ENCODE measurements around the gene MLN.

Gene MLN

GRCh38 chr6:33758815-33759216, 45.0 kb downstream of the MLN start:
- H3K79me2 ChIP-seq (ENCODE audit: control insufficient read depth, low read length), result no peaks in the 10 kb centered on the region
- H3K36me3 ChIP-seq (ENCODE audit: control insufficient read depth, low read length), result no peaks in the 10 kb centered on the region
- TF ChIP-seq, protein P1, sequence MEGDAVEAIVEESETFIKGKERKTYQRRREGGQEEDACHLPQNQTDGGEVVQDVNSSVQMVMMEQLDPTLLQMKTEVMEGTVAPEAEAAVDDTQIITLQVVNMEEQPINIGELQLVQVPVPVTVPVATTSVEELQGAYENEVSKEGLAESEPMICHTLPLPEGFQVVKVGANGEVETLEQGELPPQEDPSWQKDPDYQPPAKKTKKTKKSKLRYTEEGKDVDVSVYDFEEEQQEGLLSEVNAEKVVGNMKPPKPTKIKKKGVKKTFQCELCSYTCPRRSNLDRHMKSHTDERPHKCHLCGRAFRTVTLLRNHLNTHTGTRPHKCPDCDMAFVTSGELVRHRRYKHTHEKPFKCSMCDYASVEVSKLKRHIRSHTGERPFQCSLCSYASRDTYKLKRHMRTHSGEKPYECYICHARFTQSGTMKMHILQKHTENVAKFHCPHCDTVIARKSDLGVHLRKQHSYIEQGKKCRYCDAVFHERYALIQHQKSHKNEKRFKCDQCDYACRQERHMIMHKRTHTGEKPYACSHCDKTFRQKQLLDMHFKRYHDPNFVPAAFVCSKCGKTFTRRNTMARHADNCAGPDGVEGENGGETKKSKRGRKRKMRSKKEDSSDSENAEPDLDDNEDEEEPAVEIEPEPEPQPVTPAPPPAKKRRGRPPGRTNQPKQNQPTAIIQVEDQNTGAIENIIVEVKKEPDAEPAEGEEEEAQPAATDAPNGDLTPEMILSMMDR (IDR thresholded peaks at IDR 0.05; ENCODE audit: low read depth, low read length, poor library complexity, severe bottlenecking), result no peak
- TF ChIP-seq EZH2phosphoT487 (IDR thresholded peaks at IDR 0.05; ENCODE audit: borderline replicate concordance, low read length), result no peak
- H3K9me3 ChIP-seq (ENCODE audit: control insufficient read depth, insufficient read depth, low read length), result no peaks in the 10 kb centered on the region
- H3K27me3 ChIP-seq (ENCODE audit: control insufficient read depth, low read length), result peaks cover 6% of the 10 kb centered on the region; the same call in 1 of the 2 replicates
- H3K27ac ChIP-seq (ENCODE audit: low read depth, low read length), result no peak overlapping the region
- H3F3A ChIP-seq (ENCODE audit: control insufficient read depth, insufficient read depth), result no peaks in the 10 kb centered on the region
- no peaks in the 10 kb centered on the region for H3K9me2 ChIP-seq (replicated peaks; ENCODE audit: control insufficient read depth, low read length)
- H3K4me2 ChIP-seq (ENCODE audit: low read length), result no peak overlapping the region
- H3K4me1 ChIP-seq (ENCODE audit: control insufficient read depth, low read length), result peaks cover 14% of the 10 kb centered on the region
- H3K4me3 ChIP-seq (ENCODE audit: low read length), result no peak overlapping the region
- no peaks in the 10 kb centered on the region for H4K20me1 ChIP-seq (ENCODE audit: control insufficient read depth, insufficient read depth, low read depth, low read length)

- no peaks in the 10 kb centered on the region for H4K20me1 ChIP-seq (ENCODE audit: control insufficient read depth, insufficient read depth, low read depth, low read length)
- H3K4me2 ChIP-seq (ENCODE audit: low read length), result no peak overlapping the region
- no peak for TF ChIP-seq EZH2phosphoT487 (IDR thresholded peaks at IDR 0.05; ENCODE audit: borderline replicate concordance, low read length)
- TF ChIP-seq, protein P1 (IDR thresholded peaks at IDR 0.05; ENCODE audit: low read depth, low read length, poor library complexity, severe bottlenecking), result no peak
- no peaks in the 10 kb centered on the region for H3K36me3 ChIP-seq (ENCODE audit: control insufficient read depth, low read length)
- peaks cover 6% of the 10 kb centered on the region; the same call in 1 of the 2 replicates for H3K27me3 ChIP-seq (ENCODE audit: control insufficient read depth, low read length)
- H3K4me3 ChIP-seq (ENCODE audit: low read length), result no peak overlapping the region
- H3K9me2 ChIP-seq (replicated peaks; ENCODE audit: control insufficient read depth, low read length), result no peaks in the 10 kb centered on the region
- H3K79me2 ChIP-seq (ENCODE audit: control insufficient read depth, low read length), result no peaks in the 10 kb centered on the region
- no peaks in the 10 kb centered on the region for H3F3A ChIP-seq (ENCODE audit: control insufficient read depth, insufficient read depth)
- no peak overlapping the region for H3K27ac ChIP-seq (ENCODE audit: low read depth, low read length)
- no peaks in the 10 kb centered on the region for H3K9me3 ChIP-seq (ENCODE audit: control insufficient read depth, insufficient read depth, low read length)
- H3K4me1 ChIP-seq (ENCODE audit: control insufficient read depth, low read length), result peaks cover 14% of the 10 kb centered on the region
Measured at GRCh38 chr6:33757906-33758305, 45.9 kb downstream of the MLN start.

GRCh38 chr6:33757113-33757512, 46.7 kb downstream of the MLN start:
- no peaks in the 10 kb centered on the region for H3K79me2 ChIP-seq (ENCODE audit: control insufficient read depth, low read length)
- H3F3A ChIP-seq (ENCODE audit: control insufficient read depth, insufficient read depth), result no peaks in the 10 kb centered on the region
- no peak overlapping the region for H3K4me2 ChIP-seq (ENCODE audit: low read length)
- H3K27me3 ChIP-seq (ENCODE audit: control insufficient read depth, low read length), result peaks cover 6% of the 10 kb centered on the region; the same call in 1 of the 2 replicates
- peaks cover 14% of the 10 kb centered on the region for H3K4me1 ChIP-seq (ENCODE audit: control insufficient read depth, low read length)
- H4K20me1 ChIP-seq (ENCODE audit: control insufficient read depth, insufficient read depth, low read depth, low read length), result no peaks in the 10 kb centered on the region
- no peaks in the 10 kb centered on the region for H3K36me3 ChIP-seq (ENCODE audit: control insufficient read depth, low read length)
- TF ChIP-seq, protein P1 (IDR thresholded peaks at IDR 0.05; ENCODE audit: low read depth, low read length, poor library complexity, severe bottlenecking), result no peak
- no peak for TF ChIP-seq EZH2phosphoT487 (IDR thresholded peaks at IDR 0.05; ENCODE audit: borderline replicate concordance, low read length)
- no peaks in the 10 kb centered on the region for H3K9me2 ChIP-seq (replicated peaks; ENCODE audit: control insufficient read depth, low read length)
- H3K27ac ChIP-seq (ENCODE audit: low read depth, low read length), result no peak overlapping the region
- no peaks in the 10 kb centered on the region for H3K9me3 ChIP-seq (ENCODE audit: control insufficient read depth, insufficient read depth, low read length)
- no peak overlapping the region for H3K4me3 ChIP-seq (ENCODE audit: low read length)
